Anterior cingulate cortex (tissue), 58 donors: ENCODE results near the gene C2CD4C.
"Not testable (repeated sequence)": the region's sequence is repeated elsewhere in the genome, so short reads cannot be mapped to it uniquely, and the experiment has no call there.

Experiments
- DNase-seq, 58 donors: peaks; one replicate each; lab custom pipeline; 2025; lab: John Stamatoyannopoulos, UW

C2CD4C gene

DNA sequence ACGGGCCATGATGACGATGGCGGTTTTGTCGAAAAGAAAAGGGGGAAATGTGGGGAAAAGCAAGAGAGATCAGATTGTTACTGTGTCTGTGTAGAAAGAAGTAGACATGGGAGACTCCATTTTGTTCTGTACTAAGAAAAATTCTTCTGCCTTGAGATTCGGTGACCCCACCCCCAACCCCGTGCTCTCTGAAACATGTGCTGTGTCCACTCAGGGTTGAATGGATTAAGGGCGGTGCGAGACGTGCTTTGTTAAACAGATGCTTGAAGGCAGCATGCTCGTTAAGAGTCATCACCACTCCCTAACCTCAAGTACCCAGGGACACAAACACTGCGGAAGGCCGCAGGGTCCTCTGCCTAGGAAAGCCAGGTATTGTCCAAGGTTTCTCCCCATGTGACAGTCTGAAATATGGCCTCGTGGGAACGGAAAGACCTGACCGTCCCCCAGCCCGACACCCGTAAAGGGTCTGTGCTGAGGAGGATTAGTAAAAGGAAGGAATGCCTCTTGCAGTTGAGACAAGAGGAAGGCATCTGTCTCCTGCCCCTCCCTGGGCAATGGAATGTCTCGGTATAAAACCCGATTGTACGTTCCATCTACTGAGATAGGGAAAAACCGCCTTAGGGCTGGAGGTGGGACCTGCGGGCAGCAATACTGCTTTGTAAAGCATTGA is 22.2 kb downstream of the C2CD4C start:
- not testable (repeated sequence) for DNase-seq

GRCh38 chr19:386189-386588 is 22.8 kb downstream of the C2CD4C start:
- DNase-seq, result not testable (repeated sequence)

- DNase-seq, result no peak
Observed at GRCh38 chr19:384799-385169, 24.2 kb downstream of the C2CD4C start.

- peak in 4 of 58 donors; percentile 12 to 28 (median 24) for DNase-seq
Observed at GRCh38 chr19:383922-384798, 24.8 kb downstream of the C2CD4C start.

- DNase-seq, result no peak
Observed at GRCh38 chr19:383040-383439, 25.9 kb downstream of the C2CD4C start.

- DNase-seq, result not testable (repeated sequence)
Observed at GRCh38 chr19:382578-382977, 26.4 kb downstream of the C2CD4C start.

- DNase-seq, result not testable (repeated sequence)
Observed at GRCh38 chr19:381901-382300, 27.0 kb downstream of the C2CD4C start.

GRCh38 chr19:380618-381219 is 28.2 kb downstream of the C2CD4C start:
- DNase-seq, result not testable (repeated sequence)

- no peak for DNase-seq
Observed at GRCh38 chr19:379796-380195, 29.2 kb downstream of the C2CD4C start.

GRCh38 chr19:378706-379105 is 30.2 kb downstream of the C2CD4C start:
- DNase-seq, result no peak

- DNase-seq, result no peak
Observed at GRCh38 chr19:377801-378581, 31.0 kb downstream of the C2CD4C start.

GRCh38 chr19:376111-376470 is 32.9 kb downstream of the C2CD4C start:
- DNase-seq, result no peak

GRCh38 chr19:375395-376110 is 33.4 kb downstream of the C2CD4C start:
- DNase-seq, result no peak

- no peak for DNase-seq
Observed at GRCh38 chr19:374886-375235, 34.1 kb downstream of the C2CD4C start.

DNA sequence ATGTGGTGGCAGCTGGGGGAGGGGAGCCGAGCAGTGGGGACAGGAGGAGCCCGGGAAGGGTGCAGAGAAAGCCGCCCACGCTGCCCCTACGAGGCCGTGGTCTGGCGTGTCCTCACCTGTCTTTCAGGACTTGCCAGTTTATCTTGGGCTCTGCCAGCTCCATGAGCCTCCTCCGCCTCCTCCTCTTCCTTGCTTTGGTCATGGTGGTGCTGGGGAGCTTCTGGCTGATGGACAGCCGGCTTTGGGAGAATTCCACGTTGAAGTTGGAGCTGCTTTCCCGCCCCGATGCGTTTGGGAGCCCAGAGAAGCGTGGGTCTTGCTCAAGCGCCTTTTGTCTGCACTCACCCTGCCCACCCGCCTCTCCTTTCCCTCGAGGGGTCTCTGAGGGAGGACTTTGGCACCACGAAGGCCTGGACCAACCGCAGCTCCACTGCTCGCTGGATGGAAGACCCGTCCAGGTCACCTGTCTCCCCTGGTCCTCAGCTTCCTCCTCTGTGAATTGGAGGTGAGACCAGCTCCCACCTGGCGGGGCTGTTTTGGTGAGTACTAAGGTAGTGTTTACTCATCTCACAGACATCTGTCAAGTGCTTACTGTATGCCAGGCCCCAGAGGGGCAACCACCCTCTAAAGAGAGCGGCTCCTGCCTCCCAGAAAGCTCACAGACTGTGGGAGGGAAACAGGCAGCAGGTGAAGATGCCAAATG is 34.6 kb downstream of the C2CD4C start:
- peak in 3 of 58 donors; percentile 17 to 35 (median 23) for DNase-seq

DNA sequence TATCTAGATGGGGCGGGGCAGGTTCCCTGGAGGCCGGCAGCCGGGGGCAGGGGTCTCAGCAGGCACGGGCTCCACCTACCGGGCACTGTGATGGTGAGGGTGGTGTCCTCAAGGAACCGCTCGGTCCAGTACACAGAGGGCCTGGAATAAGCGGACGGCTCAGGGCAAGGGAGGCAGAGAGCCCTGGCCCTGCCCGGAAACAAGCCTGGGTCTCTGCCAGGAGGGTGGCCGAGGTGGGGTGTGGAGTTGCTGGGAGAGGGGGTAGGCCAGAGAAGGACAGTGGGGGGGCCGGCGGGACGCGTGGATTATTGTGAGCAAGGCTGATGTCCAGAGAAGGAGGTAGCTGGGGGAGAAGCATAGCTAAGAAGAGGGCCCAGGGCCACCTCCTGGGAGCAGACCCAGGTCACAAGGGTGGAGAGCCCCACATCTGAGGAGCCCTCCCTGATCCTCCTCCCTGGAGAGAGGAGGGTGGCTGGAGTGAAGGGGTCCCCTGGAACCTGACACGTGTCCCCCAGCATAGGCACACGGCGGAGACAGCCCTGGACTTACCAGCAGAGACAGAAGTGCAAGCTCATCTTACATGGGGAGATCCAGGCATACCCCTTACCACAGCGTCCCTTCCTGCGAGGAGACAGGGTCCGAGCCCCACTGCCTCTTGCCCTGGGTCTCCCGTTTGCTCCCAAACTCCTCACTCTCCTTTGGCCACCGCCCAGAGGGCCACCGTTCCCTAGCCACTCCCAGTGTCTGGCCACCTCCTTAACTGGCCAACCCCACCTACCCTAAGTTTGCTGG is 35.4 kb downstream of the C2CD4C start:
- no peak for DNase-seq

- DNase-seq, result peak in 14 of 58 donors; percentile 9 to 53 (median 27)
Observed at GRCh38 chr19:372306-372890, 36.5 kb downstream of the C2CD4C start.

DNA sequence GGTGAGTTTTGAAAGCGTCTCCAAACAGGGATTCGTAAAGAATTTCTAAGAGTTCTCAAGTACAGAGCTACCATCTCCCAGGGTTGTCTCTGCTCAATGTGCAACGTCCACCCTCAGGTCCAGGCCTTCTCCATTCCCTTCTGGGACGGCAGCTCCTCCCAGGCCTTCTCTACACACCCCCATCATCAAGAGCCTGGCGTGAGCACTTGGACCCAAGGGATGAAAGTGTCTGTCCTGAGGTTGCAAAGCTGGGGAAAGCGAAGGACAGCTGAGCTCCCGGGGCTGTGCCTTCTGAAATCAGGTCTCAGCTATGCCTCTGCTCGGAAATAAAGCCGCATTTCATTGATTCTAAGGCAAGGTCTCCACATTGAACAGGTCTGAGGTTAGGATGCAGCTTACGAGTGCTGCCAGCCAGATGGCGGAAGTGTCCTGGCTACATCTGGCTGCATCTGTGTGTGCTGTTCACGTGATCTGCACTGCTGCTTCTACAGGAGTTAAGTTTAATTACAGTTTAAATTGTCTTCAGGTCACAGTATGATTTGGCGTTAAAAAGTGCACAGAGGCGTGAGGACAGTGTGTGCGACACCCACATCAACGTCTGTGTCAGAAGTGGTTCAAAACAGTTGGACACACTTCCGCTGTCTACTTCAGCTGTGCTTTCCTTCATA is 37.3 kb downstream of the C2CD4C start:
- DNase-seq, result no peak
